Measurements from ENCODE around the gene YOD1. TPM values are rescaled to one million over a fixed set of nuclear protein-coding genes. Genes with fewer than 3 reads are reported as not detected.

Gene YOD1
- polyA plus RNA-seq, 3 donors from 2014 or later, result 0.49 to 1.5 TPM; not detected in 1

GRCh38 chr1:207024202-207025145 lies 26.5 kb downstream of the YOD1 start:
- H3K27me3 Mint-ChIP-seq (ENCODE audit: low read depth in 3 of 3), result peaks cover 0 to 22% (median 2%) of the 10 kb centered on the region in 3 donors
- no peaks in the 10 kb centered on the region for H3K9me3 Mint-ChIP-seq
- no peak for DNase-seq
- no peak overlapping the region for H3K27ac Mint-ChIP-seq
- H3K4me3 Mint-ChIP-seq, result no peak overlapping the region
- H3K36me3 Mint-ChIP-seq, result no peaks in the 10 kb centered on the region
- H3K4me1 Mint-ChIP-seq, result no peaks in the 10 kb centered on the region

GRCh38 chr1:207022996-207023679 lies 27.9 kb downstream of the YOD1 start:
- no peaks in the 10 kb centered on the region for H3K36me3 Mint-ChIP-seq

GRCh38 chr1:207021876-207022596 lies 29.0 kb downstream of the YOD1 start:
- Mint-ChIP-seq H3K36me3 (no peaks in the 10 kb centered on the region), H3K4me3 (no peak overlapping the region), H3K9me3 (no peaks in the 10 kb centered on the region), H3K27ac (no peak overlapping the region), H3K27me3 (ENCODE audit: low read depth in 3 of 3) (peaks cover 0 to 17% (median 3%) of the 10 kb centered on the region in 3 donors), H3K4me1 (no peaks in the 10 kb centered on the region)
- no peak for DNase-seq

More at GRCh38 chr1:207022996-207023679, 27.9 kb downstream of the YOD1 start:
- H3K4me1 Mint-ChIP-seq, result no peaks in the 10 kb centered on the region
- no peak for DNase-seq
- H3K27me3 Mint-ChIP-seq (ENCODE audit: low read depth in 3 of 3), result peaks cover 0 to 16% (median 3%) of the 10 kb centered on the region in 3 donors
- no peak overlapping the region for H3K4me3 Mint-ChIP-seq
- no peaks in the 10 kb centered on the region for H3K9me3 Mint-ChIP-seq
- H3K27ac Mint-ChIP-seq, result peak overlapping the region in 1 of 6 donors; percentile 17

- Mint-ChIP-seq H3K36me3 (no peaks in the 10 kb centered on the region), H3K4me1 (no peaks in the 10 kb centered on the region), H3K27me3 (ENCODE audit: low read depth in 3 of 3) (peaks cover 0 to 15% (median 3%) of the 10 kb centered on the region in 3 donors), H3K4me3 (no peak overlapping the region), H3K9me3 (no peaks in the 10 kb centered on the region), H3K27ac (no peak overlapping the region)
- no peak for DNase-seq
These were observed 29.7 kb downstream of the YOD1 start for GRCh38 chr1:207021139-207021861.

GRCh38 chr1:207020709-207021107 lies 30.3 kb downstream of the YOD1 start:
- Mint-ChIP-seq H3K27me3 (ENCODE audit: low read depth in 3 of 3) (peaks cover 0 to 19% (median 4%) of the 10 kb centered on the region in 3 donors), H3K9me3 (no peaks in the 10 kb centered on the region), H3K36me3 (no peaks in the 10 kb centered on the region), H3K27ac (peak overlapping the region in 1 of 6 donors; percentile 12), H3K4me1 (no peaks in the 10 kb centered on the region), H3K4me3 (no peak overlapping the region)
- DNase-seq, result no peak

- no peaks in the 10 kb centered on the region for H3K4me1 Mint-ChIP-seq
- H3K9me3 Mint-ChIP-seq, result no peaks in the 10 kb centered on the region
- peaks cover 0 to 19% (median 4%) of the 10 kb centered on the region in 3 donors for H3K27me3 Mint-ChIP-seq (ENCODE audit: low read depth in 3 of 3)
- no peak for DNase-seq
- H3K4me3 Mint-ChIP-seq, result no peak overlapping the region
- no peaks in the 10 kb centered on the region for H3K36me3 Mint-ChIP-seq
- H3K27ac Mint-ChIP-seq, result no peak overlapping the region
These were observed 30.8 kb downstream of the YOD1 start for GRCh38 chr1:207020065-207020708.

GRCh38 chr1:207019661-207020060 lies 31.3 kb downstream of the YOD1 start:
- no peaks in the 10 kb centered on the region for H3K4me1 Mint-ChIP-seq
- H3K27me3 Mint-ChIP-seq (ENCODE audit: low read depth in 3 of 3), result peaks cover 0 to 19% (median 4%) of the 10 kb centered on the region in 3 donors
- no peak overlapping the region for H3K4me3 Mint-ChIP-seq
- H3K27ac Mint-ChIP-seq, result no peak overlapping the region
- no peaks in the 10 kb centered on the region for H3K9me3 Mint-ChIP-seq
- no peak for DNase-seq
- H3K36me3 Mint-ChIP-seq, result no peaks in the 10 kb centered on the region

GRCh38 chr1:207019161-207019560 lies 31.8 kb downstream of the YOD1 start:
- Mint-ChIP-seq H3K4me1 (no peaks in the 10 kb centered on the region), H3K4me3 (no peak overlapping the region), H3K36me3 (no peaks in the 10 kb centered on the region), H3K27me3 (ENCODE audit: low read depth in 3 of 3) (peaks cover 0 to 21% (median 4%) of the 10 kb centered on the region in 3 donors), H3K9me3 (no peaks in the 10 kb centered on the region), H3K27ac (no peak overlapping the region)
- DNase-seq, result no peak

GRCh38 chr1:207018707-207019106 lies 32.3 kb downstream of the YOD1 start:
- no peak for DNase-seq
- H3K9me3 Mint-ChIP-seq, result no peaks in the 10 kb centered on the region
- no peaks in the 10 kb centered on the region for H3K36me3 Mint-ChIP-seq
- H3K4me3 Mint-ChIP-seq, result no peak overlapping the region
- no peak overlapping the region for H3K27ac Mint-ChIP-seq
- no peaks in the 10 kb centered on the region for H3K4me1 Mint-ChIP-seq
- peaks cover 0 to 21% (median 4%) of the 10 kb centered on the region in 3 donors for H3K27me3 Mint-ChIP-seq (ENCODE audit: low read depth in 3 of 3)

GRCh38 chr1:207017615-207018559 lies 33.1 kb downstream of the YOD1 start:
- no peaks in the 10 kb centered on the region for H3K36me3 Mint-ChIP-seq
- no peaks in the 10 kb centered on the region for H3K4me1 Mint-ChIP-seq
- H3K9me3 Mint-ChIP-seq, result no peaks in the 10 kb centered on the region
- peaks cover 0 to 21% (median 8%) of the 10 kb centered on the region in 3 donors for H3K27me3 Mint-ChIP-seq (ENCODE audit: low read depth in 3 of 3)
- H3K27ac Mint-ChIP-seq, result no peak overlapping the region
- H3K4me3 Mint-ChIP-seq, result no peak overlapping the region
- no peak for DNase-seq

- Mint-ChIP-seq H3K4me1 (no peaks in the 10 kb centered on the region), H3K9me3 (no peaks in the 10 kb centered on the region), H3K36me3 (no peaks in the 10 kb centered on the region), H3K27me3 (ENCODE audit: low read depth in 3 of 3) (peaks cover 0 to 15% (median 8%) of the 10 kb centered on the region in 3 donors), H3K27ac (peak overlapping the region in 1 of 6 donors; percentile 22), H3K4me3 (no peak overlapping the region)
- no peak for DNase-seq
These were observed 35.2 kb downstream of the YOD1 start for GRCh38 chr1:207015791-207016190.

- H3K9me3 Mint-ChIP-seq, result no peaks in the 10 kb centered on the region
- H3K4me3 Mint-ChIP-seq, result no peak overlapping the region
- no peak overlapping the region for H3K27ac Mint-ChIP-seq
- no peaks in the 10 kb centered on the region for H3K4me1 Mint-ChIP-seq
- H3K36me3 Mint-ChIP-seq, result no peaks in the 10 kb centered on the region
- no peak for DNase-seq
- H3K27me3 Mint-ChIP-seq (ENCODE audit: low read depth in 3 of 3), result peaks cover 2 to 13% (median 9%) of the 10 kb centered on the region in 3 donors
These were observed 36.3 kb downstream of the YOD1 start for GRCh38 chr1:207014728-207015127.

Measured in immature natural killer cell (primary cell).